DOHH2 (cell line): ENCODE measurements around the gene CTCF.

Experiments used
- CTCF ChIP-seq: fragments of 200-600 bp; sonication (generic); IDR thresholded peaks from one replicate; pipeline ENCODE4 v1.5.1; 2014; ENCODE audit warnings: antibody characterized with exemption, mild to moderate bottlenecking, low read depth, low read length; ENCODE audit not compliant: poor library complexity, severe bottlenecking
- EZH2phosphoT487 ChIP-seq: fragments of 200-600 bp; sonication (generic); IDR thresholded peaks from 2 replicates; pipeline ENCODE4 v1.6.1; 2017; ENCODE audit warnings: borderline replicate concordance, mild to moderate bottlenecking, antibody characterized with exemption, low read length, moderate library complexity, mixed read lengths

- TF ChIP-seq CTCF (no peak), EZH2phosphoT487 (no peak)
These were observed 21.6 kb upstream of the CTCF start for GRCh38 chr16:67540756-67541155.
